Testis (tissue), 2 donors: Measurements from ENCODE around the gene KIAA1958.

Experiments used
- POLR2A ChIP-seq: fragments of 450-650 bp; IDR thresholded peaks from one replicate; pipeline ENCODE4 v1.6.1; 2017; ENCODE audit warnings: antibody characterized with exemption, mild to moderate bottlenecking, moderate library complexity
- TF ChIP-seq, protein P1 (sequence below), 3 experiments: fragments of 450-650 bp in 2 of 3; fragments of 200-600 bp in 1 of 3; sonication (generic) in 1 of 3; IDR thresholded peaks; one replicate each; pipeline ENCODE4 v1.5.1; 2016 to 2019; ENCODE audit warnings: antibody characterized with exemption in 3 of 3, mild to moderate bottlenecking in 2 of 3, moderate library complexity in 1 of 3

DNA sequence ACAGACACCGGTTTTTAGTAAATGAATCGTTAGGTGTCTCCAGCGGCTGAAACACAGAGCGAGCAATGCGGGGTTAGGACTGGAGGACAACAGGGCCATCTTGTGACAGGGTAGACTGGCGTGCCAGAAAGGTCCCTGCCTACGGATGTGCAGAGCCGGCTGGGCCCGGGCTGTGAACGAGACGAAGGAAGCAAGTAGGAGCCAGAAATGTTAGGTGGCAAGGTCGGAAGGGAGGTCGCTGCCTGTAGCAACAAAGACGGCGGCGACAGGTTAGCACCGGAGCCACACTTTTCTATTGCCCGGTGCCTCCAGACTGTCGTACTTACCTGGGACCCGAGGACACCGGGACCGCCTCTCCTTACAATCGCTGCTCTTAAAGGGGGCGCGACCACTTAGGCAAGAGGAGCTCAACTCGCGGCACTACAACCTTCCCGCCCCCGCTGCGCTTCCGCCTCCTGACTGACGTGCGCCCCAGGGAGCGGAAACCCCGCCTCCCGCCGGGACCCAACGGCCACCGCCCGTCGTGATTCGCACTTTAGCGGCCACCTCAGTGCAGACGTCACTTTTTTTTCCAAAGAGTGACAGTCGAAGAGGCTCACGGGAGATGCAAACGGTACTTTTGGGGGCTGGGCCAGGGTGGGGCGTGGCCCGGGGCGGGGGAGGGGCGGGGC is 231.2 kb downstream of the KIAA1958 start, which contains the start of gene INIP:
- TF ChIP-seq, protein P1, sequence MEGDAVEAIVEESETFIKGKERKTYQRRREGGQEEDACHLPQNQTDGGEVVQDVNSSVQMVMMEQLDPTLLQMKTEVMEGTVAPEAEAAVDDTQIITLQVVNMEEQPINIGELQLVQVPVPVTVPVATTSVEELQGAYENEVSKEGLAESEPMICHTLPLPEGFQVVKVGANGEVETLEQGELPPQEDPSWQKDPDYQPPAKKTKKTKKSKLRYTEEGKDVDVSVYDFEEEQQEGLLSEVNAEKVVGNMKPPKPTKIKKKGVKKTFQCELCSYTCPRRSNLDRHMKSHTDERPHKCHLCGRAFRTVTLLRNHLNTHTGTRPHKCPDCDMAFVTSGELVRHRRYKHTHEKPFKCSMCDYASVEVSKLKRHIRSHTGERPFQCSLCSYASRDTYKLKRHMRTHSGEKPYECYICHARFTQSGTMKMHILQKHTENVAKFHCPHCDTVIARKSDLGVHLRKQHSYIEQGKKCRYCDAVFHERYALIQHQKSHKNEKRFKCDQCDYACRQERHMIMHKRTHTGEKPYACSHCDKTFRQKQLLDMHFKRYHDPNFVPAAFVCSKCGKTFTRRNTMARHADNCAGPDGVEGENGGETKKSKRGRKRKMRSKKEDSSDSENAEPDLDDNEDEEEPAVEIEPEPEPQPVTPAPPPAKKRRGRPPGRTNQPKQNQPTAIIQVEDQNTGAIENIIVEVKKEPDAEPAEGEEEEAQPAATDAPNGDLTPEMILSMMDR (IDR thresholded peaks at IDR 0.05) = no peak
- peak; percentile 52 for TF ChIP-seq POLR2A
